NT2/D1 (cell line): ENCODE data around the gene DUSP10.

Experiments used
- DNase-seq: peaks from one replicate; pipeline ENCODE4 v3.0.0-alpha.2; 2011; ENCODE audit warnings: low read depth, low spot score
- H3K27me3 ChIP-seq: 2 replicates; pipeline ENCODE4 v1.6.0; 2011; ENCODE audit warnings: mild to moderate bottlenecking; ENCODE audit not compliant: insufficient read length, insufficient read depth
- H3K36me3 ChIP-seq: 2 replicates; pipeline ENCODE4 v1.6.1; 2011; ENCODE audit warnings: mild to moderate bottlenecking, low read length, mixed read lengths; ENCODE audit not compliant: insufficient read depth, insufficient read length
- H3K4me1 ChIP-seq: 2 replicates; pipeline ENCODE4 v1.5.1; 2011; ENCODE audit not compliant: insufficient read depth, insufficient read length
- H3K4me3 ChIP-seq: 2 replicates; pipeline ENCODE4 v1.5.1; 2011; ENCODE audit warnings: low read depth; ENCODE audit not compliant: insufficient read length
- H3K9ac ChIP-seq: 2 replicates; pipeline ENCODE4 v1.6.0; 2011; ENCODE audit warnings: low read depth; ENCODE audit not compliant: insufficient read length
- H3K9me3 ChIP-seq: 2 replicates; pipeline ENCODE4 v1.5.1; 2011; ENCODE audit warnings: mild to moderate bottlenecking, low read length; ENCODE audit not compliant: insufficient read depth
- SUZ12 ChIP-seq: IDR thresholded peaks from 2 replicates; pipeline ENCODE4 v1.6.1; 2011; ENCODE audit not compliant: insufficient read length, insufficient read depth; ENCODE audit errors: extremely low read depth
- YY1 ChIP-seq: IDR thresholded peaks from 2 replicates; pipeline ENCODE4 v1.6.1; 2011; ENCODE audit not compliant: insufficient read length, insufficient read depth
- ZNF274 ChIP-seq: IDR thresholded peaks from 2 replicates; pipeline ENCODE4 v1.6.1; 2011; ENCODE audit warnings: mild to moderate bottlenecking, low read depth, low read length

DUSP10 gene

DNA sequence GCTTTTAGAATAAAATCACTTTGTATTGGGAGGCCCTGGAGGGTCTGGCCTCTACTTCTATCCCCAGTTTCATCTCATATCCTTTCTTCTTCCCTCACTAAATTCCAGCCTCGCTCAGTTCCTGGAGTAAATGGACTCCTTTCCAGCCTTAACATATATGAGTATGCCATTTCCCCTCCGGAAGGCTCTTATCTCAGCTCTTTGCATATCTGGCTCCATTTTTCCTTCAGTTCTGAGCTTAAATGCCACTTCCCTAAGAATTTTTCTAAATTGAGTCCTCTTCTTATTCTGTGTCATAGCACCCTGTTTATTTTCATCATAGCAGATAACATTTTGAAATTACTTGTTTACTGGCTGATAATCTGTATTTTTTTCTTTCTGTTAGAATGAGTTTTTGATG lies 20.2 kb upstream of the DUSP10 start:
- H3K27me3 ChIP-seq = no peaks in the 10 kb centered on the region
- no peaks in the 10 kb centered on the region for H3K36me3 ChIP-seq
- H3K9me3 ChIP-seq = no peaks in the 10 kb centered on the region
- H3K4me1 ChIP-seq = no peaks in the 10 kb centered on the region
- H3K4me3 ChIP-seq = no peak overlapping the region
- H3K9ac ChIP-seq = no peak overlapping the region
- no peak for DNase-seq
- TF ChIP-seq ZNF274 (no peak), SUZ12 (no peak), YY1 (no peak)

- H3K36me3 ChIP-seq = no peaks in the 10 kb centered on the region
- H3K9ac ChIP-seq = no peak overlapping the region
- TF ChIP-seq YY1 (no peak), SUZ12 (no peak), ZNF274 (no peak)
- DNase-seq = no peak
- no peaks in the 10 kb centered on the region for H3K4me1 ChIP-seq
- H3K4me3 ChIP-seq = no peak overlapping the region
- no peaks in the 10 kb centered on the region for H3K9me3 ChIP-seq
- H3K27me3 ChIP-seq = no peaks in the 10 kb centered on the region
Measured at GRCh38 chr1:221761354-221762002, 19.6 kb upstream of the DUSP10 start.

- Histone ChIP-seq H3K9ac (no peak overlapping the region), H3K4me1 (no peaks in the 10 kb centered on the region), H3K9me3 (no peaks in the 10 kb centered on the region), H3K27me3 (no peaks in the 10 kb centered on the region), H3K4me3 (no peak overlapping the region), H3K36me3 (no peaks in the 10 kb centered on the region)
- TF ChIP-seq SUZ12 = no peak
- TF ChIP-seq ZNF274 = no peak
- no peak for TF ChIP-seq YY1
- no peak for DNase-seq
Measured at GRCh38 chr1:221760911-221761310, 19.0 kb upstream of the DUSP10 start.

DNA sequence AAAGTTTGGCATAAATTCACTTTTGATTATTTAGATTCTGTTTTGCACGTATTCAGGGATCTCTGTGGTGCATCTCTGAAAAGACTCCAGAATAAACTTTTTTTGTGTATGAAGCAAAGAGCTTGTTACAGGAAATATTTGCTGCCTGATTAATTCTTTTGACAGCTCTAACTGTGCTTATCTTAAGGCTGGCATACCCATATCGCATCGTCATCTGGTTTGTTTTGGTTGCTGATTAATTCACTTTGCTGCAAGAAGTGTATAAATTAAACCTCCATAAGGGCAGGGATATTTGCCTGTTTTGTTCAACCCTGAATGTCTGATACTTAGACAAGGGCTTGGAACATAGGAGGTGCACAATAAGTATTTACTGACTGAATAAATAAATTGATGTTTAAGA lies 17.5 kb upstream of the DUSP10 start:
- Histone ChIP-seq H3K27me3 (no peaks in the 10 kb centered on the region), H3K9ac (no peak overlapping the region), H3K4me1 (no peaks in the 10 kb centered on the region), H3K9me3 (no peaks in the 10 kb centered on the region), H3K4me3 (no peak overlapping the region), H3K36me3 (no peaks in the 10 kb centered on the region)
- TF ChIP-seq SUZ12 = no peak
- TF ChIP-seq ZNF274 = no peak
- TF ChIP-seq YY1 = no peak
- DNase-seq = no peak

- no peaks in the 10 kb centered on the region for H3K9me3 ChIP-seq
- no peak overlapping the region for H3K4me3 ChIP-seq
- H3K4me1 ChIP-seq = no peaks in the 10 kb centered on the region
- no peaks in the 10 kb centered on the region for H3K36me3 ChIP-seq
- H3K9ac ChIP-seq = no peak overlapping the region
- H3K27me3 ChIP-seq = no peaks in the 10 kb centered on the region
- DNase-seq = no peak
- TF ChIP-seq ZNF274 = no peak
- no peak for TF ChIP-seq SUZ12
- no peak for TF ChIP-seq YY1
Measured at GRCh38 chr1:221758455-221758854, 16.6 kb upstream of the DUSP10 start.

DNA sequence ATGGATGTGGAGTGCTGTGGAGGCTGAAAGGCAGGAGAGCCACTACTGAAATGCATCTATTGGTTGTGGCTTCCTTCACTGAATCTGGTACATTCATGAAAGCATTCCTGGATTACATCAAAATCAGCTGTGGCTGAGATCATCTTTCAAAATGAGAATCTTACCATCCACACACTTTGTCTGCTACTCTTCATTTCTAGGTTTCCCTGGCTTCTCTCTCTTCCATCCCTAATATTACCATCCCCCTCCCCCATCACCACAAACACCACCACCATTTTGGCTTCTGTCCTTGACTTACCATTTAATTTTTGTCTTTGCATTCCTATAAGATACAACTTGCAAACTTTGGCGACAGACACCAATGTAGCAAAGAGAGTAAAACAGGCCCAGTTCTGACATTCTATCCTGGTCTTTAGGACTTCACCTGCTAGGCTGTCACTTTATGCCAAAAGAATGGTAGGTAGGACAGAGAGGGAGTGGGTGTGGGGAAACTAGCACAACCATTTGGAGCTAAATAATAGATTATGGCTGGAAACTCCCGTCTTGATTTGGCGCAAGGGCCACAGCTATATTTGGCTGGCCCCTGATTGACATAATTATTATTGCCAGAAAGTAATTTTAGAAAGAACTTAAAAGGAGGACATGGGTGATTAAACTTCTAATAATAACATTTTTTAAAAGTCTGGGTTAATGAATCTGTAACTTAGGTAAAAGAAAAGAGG lies 15.1 kb upstream of the DUSP10 start:
- no peak overlapping the region for H3K4me3 ChIP-seq
- H3K9ac ChIP-seq = no peak overlapping the region
- H3K27me3 ChIP-seq = no peaks in the 10 kb centered on the region
- H3K9me3 ChIP-seq = no peaks in the 10 kb centered on the region
- no peak for DNase-seq
- H3K36me3 ChIP-seq = no peaks in the 10 kb centered on the region
- H3K4me1 ChIP-seq = no peaks in the 10 kb centered on the region
- no peak for TF ChIP-seq SUZ12
- no peak for TF ChIP-seq ZNF274
- TF ChIP-seq YY1 = no peak

- no peaks in the 10 kb centered on the region for H3K27me3 ChIP-seq
- H3K9me3 ChIP-seq = no peaks in the 10 kb centered on the region
- TF ChIP-seq YY1 (no peak), ZNF274 (no peak), SUZ12 (no peak)
- no peak overlapping the region for H3K4me3 ChIP-seq
- H3K4me1 ChIP-seq = no peaks in the 10 kb centered on the region
- no peak overlapping the region for H3K9ac ChIP-seq
- H3K36me3 ChIP-seq = no peaks in the 10 kb centered on the region
- DNase-seq = no peak
Measured at GRCh38 chr1:221753828-221754188, 11.9 kb upstream of the DUSP10 start.
